Cardiac muscle cell (in vitro differentiated cells and primary cell): ENCODE data around the gene C1orf74. TPM values are rescaled to one million over a fixed set of nuclear protein-coding genes. Genes with fewer than 3 reads are reported as not detected.
A peak's percentile ranks its signal among the peaks of the same experiment; 100 is the strongest.

Experiments
- DNase-seq, 2 donors: peaks; one replicate each; pipeline versions ENCODE4 v3.0.0 to v3.0.0-alpha.2; 2010 to 2017; ENCODE audit warnings: low read depth in 1 of 2, low spot score in 1 of 2
- H3K27ac ChIP-seq: fragments of 200-600 bp; sonication (generic); 2 replicates; pipeline ENCODE4 v1.5.1; 2016
- H3K27me3 ChIP-seq: fragments of 200-600 bp; sonication (generic); 2 replicates; pipeline ENCODE4 v1.6.0; 2016; ENCODE audit warnings: control low read depth
- H3K36me3 ChIP-seq: fragments of 200-600 bp; sonication (generic); 2 replicates; pipeline ENCODE4 v1.5.1; 2016; ENCODE audit warnings: control low read depth
- H3K4me1 ChIP-seq: fragments of 200-600 bp; sonication (generic); 2 replicates; pipeline ENCODE4 v1.8.1; 2017; ENCODE audit warnings: low read depth, mild to moderate bottlenecking, mixed run types
- H3K4me3 ChIP-seq: fragments of 200-600 bp; sonication (generic); 2 replicates; pipeline ENCODE4 v1.5.1; 2016; ENCODE audit warnings: mild to moderate bottlenecking
- H3K9me3 ChIP-seq: fragments of 200-600 bp; sonication (generic); 2 replicates; pipeline ENCODE4 v1.5.1; 2017; ENCODE audit warnings: low read depth, mild to moderate bottlenecking, control low read depth
- polyA plus RNA-seq: library from polyadenylated mRNA; unstranded; fragments of >200 nt; fragmentation: Nextera tagmentation; extraction: Ambion mirVana; gene quantifications from 2 replicates; pipeline ENCODE4 v1.2.1, GENCODE V29; 2016
- total RNA-seq: library from RNA; depleted of rRNA; stranded (reverse); fragments of >200 nt; gene quantifications from 2 replicates; pipeline ENCODE4 v1.2.3, GENCODE V29; 2016
- TF ChIP-seq, protein P1 (sequence below): IDR thresholded peaks from 2 replicates; pipeline ENCODE4 v1.5.1; 2012; ENCODE audit warnings: low read depth, mild to moderate bottlenecking, low read length

C1orf74 gene
- total and polyA plus RNA-seq, 2 experiments from 2014 or later, result 3.6 to 4.4 TPM

DNA sequence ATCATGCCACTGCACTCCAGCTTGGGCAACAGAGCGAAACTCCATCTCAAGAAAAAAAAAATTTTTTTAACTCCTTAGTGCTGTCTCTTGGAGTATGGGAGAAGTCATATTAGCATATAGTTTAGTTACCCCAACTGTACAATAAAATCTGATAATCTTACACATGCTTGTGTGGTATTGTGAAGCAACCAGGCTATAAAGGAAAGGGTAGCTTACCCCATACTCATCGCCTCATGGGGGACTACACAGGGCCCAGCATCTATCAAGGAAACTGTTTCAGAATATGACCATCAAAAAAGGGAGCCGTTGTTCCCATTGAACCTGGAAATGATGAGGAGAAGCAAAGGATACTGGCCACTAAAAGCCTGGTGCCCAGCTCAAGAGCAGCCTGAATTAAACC, 31.5 kb downstream of the C1orf74 start:
- DNase-seq, result no peak
- Histone ChIP-seq H3K36me3 (no peaks in the 10 kb centered on the region), H3K27ac (no peak overlapping the region), H3K4me3 (no peak overlapping the region), H3K9me3 (no peaks in the 10 kb centered on the region), H3K4me1 (peaks cover under 1% of the 10 kb centered on the region), H3K27me3 (no peaks in the 10 kb centered on the region)
- TF ChIP-seq, protein P1, sequence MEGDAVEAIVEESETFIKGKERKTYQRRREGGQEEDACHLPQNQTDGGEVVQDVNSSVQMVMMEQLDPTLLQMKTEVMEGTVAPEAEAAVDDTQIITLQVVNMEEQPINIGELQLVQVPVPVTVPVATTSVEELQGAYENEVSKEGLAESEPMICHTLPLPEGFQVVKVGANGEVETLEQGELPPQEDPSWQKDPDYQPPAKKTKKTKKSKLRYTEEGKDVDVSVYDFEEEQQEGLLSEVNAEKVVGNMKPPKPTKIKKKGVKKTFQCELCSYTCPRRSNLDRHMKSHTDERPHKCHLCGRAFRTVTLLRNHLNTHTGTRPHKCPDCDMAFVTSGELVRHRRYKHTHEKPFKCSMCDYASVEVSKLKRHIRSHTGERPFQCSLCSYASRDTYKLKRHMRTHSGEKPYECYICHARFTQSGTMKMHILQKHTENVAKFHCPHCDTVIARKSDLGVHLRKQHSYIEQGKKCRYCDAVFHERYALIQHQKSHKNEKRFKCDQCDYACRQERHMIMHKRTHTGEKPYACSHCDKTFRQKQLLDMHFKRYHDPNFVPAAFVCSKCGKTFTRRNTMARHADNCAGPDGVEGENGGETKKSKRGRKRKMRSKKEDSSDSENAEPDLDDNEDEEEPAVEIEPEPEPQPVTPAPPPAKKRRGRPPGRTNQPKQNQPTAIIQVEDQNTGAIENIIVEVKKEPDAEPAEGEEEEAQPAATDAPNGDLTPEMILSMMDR, result no peak

GRCh38 chr1:209751627-209752231, 32.6 kb downstream of the C1orf74 start:
- no peak for DNase-seq
- no peaks in the 10 kb centered on the region for H3K27me3 ChIP-seq
- H3K4me1 ChIP-seq, result peaks cover 8% of the 10 kb centered on the region
- TF ChIP-seq, protein P1, result no peak
- H3K4me3 ChIP-seq, result no peak overlapping the region
- no peaks in the 10 kb centered on the region for H3K9me3 ChIP-seq
- no peak overlapping the region for H3K27ac ChIP-seq
- H3K36me3 ChIP-seq, result no peaks in the 10 kb centered on the region

GRCh38 chr1:209749670-209750323, 34.6 kb downstream of the C1orf74 start:
- TF ChIP-seq, protein P1, result no peak
- Histone ChIP-seq H3K27me3 (no peaks in the 10 kb centered on the region), H3K4me3 (no peak overlapping the region), H3K27ac (no peak overlapping the region), H3K4me1 (peaks cover 16% of the 10 kb centered on the region), H3K9me3 (no peaks in the 10 kb centered on the region), H3K36me3 (no peaks in the 10 kb centered on the region)
- DNase-seq, result peak in 1 of 2 donors; percentile 6

- Histone ChIP-seq H3K27me3 (no peaks in the 10 kb centered on the region), H3K4me3 (no peak overlapping the region), H3K9me3 (no peaks in the 10 kb centered on the region), H3K4me1 (peaks cover 16% of the 10 kb centered on the region), H3K27ac (no peak overlapping the region), H3K36me3 (no peaks in the 10 kb centered on the region)
- no peak for DNase-seq
- TF ChIP-seq, protein P1, result no peak
Measured at GRCh38 chr1:209749205-209749604, 35.2 kb downstream of the C1orf74 start.

- TF ChIP-seq, protein P1, result no peak
- Histone ChIP-seq H3K4me1 (peaks cover 16% of the 10 kb centered on the region), H3K27me3 (no peaks in the 10 kb centered on the region), H3K27ac (no peak overlapping the region), H3K4me3 (no peak overlapping the region), H3K9me3 (no peaks in the 10 kb centered on the region), H3K36me3 (no peaks in the 10 kb centered on the region)
- DNase-seq, result no peak
Measured at GRCh38 chr1:209748620-209749019, 35.7 kb downstream of the C1orf74 start.
